ENCODE measurements around the gene CDK1.

GRCh38 chr10:60810437-60811182 is 32.3 kb downstream of the CDK1 start:
- TF ChIP-seq CTCF (IDR thresholded peaks at IDR 0.05) (no peak), ZNF138 (CRISPR knock-in tag; conservative IDR thresholded peaks at IDR 0.05) (no peak), CREB1 (CRISPR knock-in tag; IDR thresholded peaks at IDR 0.05) (no peak), MLX (CRISPR knock-in tag; IDR thresholded peaks at IDR 0.05) (no peak), NFE2L1 (CRISPR knock-in tag; IDR thresholded peaks at IDR 0.05) (no peak), IRF1 (CRISPR knock-in tag; IDR thresholded peaks at IDR 0.05) (no peak), JUN (CRISPR knock-in tag; IDR thresholded peaks at IDR 0.05) (no peak), CBFB (CRISPR knock-in tag; IDR thresholded peaks at IDR 0.05; ENCODE audit: low read depth) (no peak), IRF2 (CRISPR knock-in tag; IDR thresholded peaks at IDR 0.05; ENCODE audit: borderline replicate concordance, low read depth) (no peak), ETV6 (CRISPR knock-in tag; IDR thresholded peaks at IDR 0.05) (no peak), E2F4 (CRISPR knock-in tag; IDR thresholded peaks at IDR 0.05; ENCODE audit: borderline replicate concordance, low read depth) (no peak), NR3C1 (CRISPR knock-in tag; conservative IDR thresholded peaks at IDR 0.05; ENCODE audit: low read depth) (no peak)

Measured in WTC11 (cell line).